ENCODE measurements around the gene TXLNA. TPM values are rescaled to one million over a fixed set of nuclear protein-coding genes. Genes with fewer than 3 reads are reported as not detected.
A peak's percentile ranks its signal among the peaks of the same experiment; 100 is the strongest.

The TXLNA gene
- total RNA-seq, 8 experiments from 2014 or later, result 35.0 to 98.3 (median 60.4) TPM

GRCh38 chr1:32170991-32171390, 8.5 kb upstream of the TXLNA start:
- no peak overlapping the region for H3K4me3 ChIP-seq
- WGBS, 10 experiments, result 84 to 100% (median 94%) methylated on average over 2 to 4 of the region's 4 CpGs
- H3K4me1 ChIP-seq (replicated peaks in 1 of 2), result no peaks in the 10 kb centered on the region
- ATAC-seq (replicated peaks in 6 of 8), result no peak
- in situ Hi-C loops (cut with MboI; ENCODE audit: low pct_unique_long_range_greater_than_20kb in 2 of 9, low sequenced_read_pairs in 9 of 9, unreplicated experiment in 9 of 9), result no loop called here
- H3K27ac ChIP-seq, result no peak overlapping the region

- in situ Hi-C loops (cut with MboI; ENCODE audit: low pct_unique_long_range_greater_than_20kb in 2 of 9, low sequenced_read_pairs in 9 of 9, unreplicated experiment in 9 of 9), result no loop called here
- 71 to 100% (median 100%) methylated on average over 1 of the region's 1 CpG; no CpG with 5 or more reads in 3 of the 10 experiments for WGBS, 10 experiments
- Histone ChIP-seq H3K27ac (no peak overlapping the region), H3K4me3 (no peak overlapping the region), H3K4me1 (replicated peaks in 1 of 2) (no peaks in the 10 kb centered on the region)
- no peak for ATAC-seq (replicated peaks in 6 of 8)
Observed at GRCh38 chr1:32172621-32173245, 6.7 kb upstream of the TXLNA start.

- 69 to 100% (median 83%) methylated on average over 1 to 7 of the region's 7 CpGs; no CpG with 5 or more reads in 1 of the 10 experiments for WGBS, 10 experiments
- ATAC-seq (replicated peaks in 6 of 8), result no peak
- in situ Hi-C loops (cut with MboI; ENCODE audit: low pct_unique_long_range_greater_than_20kb in 2 of 9, low sequenced_read_pairs in 9 of 9, unreplicated experiment in 9 of 9), result no loop called here
- Histone ChIP-seq H3K4me1 (replicated peaks in 1 of 2) (peaks cover 25 to 29% of the 10 kb centered on the region in 2 donors), H3K27ac (peak overlapping the region; percentile 88 to 94), H3K4me3 (peak overlapping the region in 4 of 5 donors; percentile 44 to 66 (median 59))
Observed at GRCh38 chr1:32178380-32179192, 889 bp upstream of the TXLNA start.

GRCh38 chr1:32179193-32179442, 357 bp upstream of the TXLNA start:
- WGBS, 10 experiments, result 0 to 60% (median 38%) methylated on average over 1 to 7 of the region's 7 CpGs; no CpG with 5 or more reads in 2 of the 10 experiments
- peak in 4 of 8 experiments; percentile 1 to 8 (median 4) for ATAC-seq (replicated peaks in 6 of 8)
- Histone ChIP-seq H3K27ac (peak overlapping the region; percentile 88 to 94), H3K4me3 (peak overlapping the region; percentile 44 to 66 (median 62)), H3K4me1 (replicated peaks in 1 of 2) (peaks cover 25 to 29% of the 10 kb centered on the region in 2 donors)
- in situ Hi-C loops (cut with MboI; ENCODE audit: low pct_unique_long_range_greater_than_20kb in 2 of 9, low sequenced_read_pairs in 9 of 9, unreplicated experiment in 9 of 9), result no loop called here

GRCh38 chr1:32180186-32181060, 948 bp downstream of the TXLNA start:
- WGBS, 10 experiments, result 0 to 68% (median 12%) methylated on average over 2 to 27 of the region's 36 CpGs
- in situ Hi-C loops (cut with MboI; ENCODE audit: low pct_unique_long_range_greater_than_20kb in 2 of 9, low sequenced_read_pairs in 9 of 9, unreplicated experiment in 9 of 9), result no loop called here
- ATAC-seq (replicated peaks in 6 of 8), result peak; percentile 35 to 50 (median 38)
- Histone ChIP-seq H3K4me1 (replicated peaks in 1 of 2) (peaks cover 25 to 29% of the 10 kb centered on the region in 2 donors), H3K4me3 (peak overlapping the region; percentile 44 to 66 (median 62)), H3K27ac (peak overlapping the region; percentile 88 to 94)

GRCh38 chr1:32181065-32181464, 1.6 kb downstream of the TXLNA start:
- peaks cover 25 to 32% of the 10 kb centered on the region in 2 donors for H3K4me1 ChIP-seq (replicated peaks in 1 of 2)
- WGBS, 10 experiments, result 0 to 87% (median 51%) methylated on average over 2 to 9 of the region's 9 CpGs; no CpG with 5 or more reads in 2 of the 10 experiments
- H3K4me3 ChIP-seq, result peak overlapping the region; percentile 44 to 66 (median 62)
- in situ Hi-C loops (cut with MboI; ENCODE audit: low pct_unique_long_range_greater_than_20kb in 2 of 9, low sequenced_read_pairs in 9 of 9, unreplicated experiment in 9 of 9), result no loop called here
- H3K27ac ChIP-seq, result no peak overlapping the region
- ATAC-seq (replicated peaks in 6 of 8), result no peak

- no peak overlapping the region for H3K27ac ChIP-seq
- no peak for ATAC-seq (replicated peaks in 6 of 8)
- peaks cover 25 to 37% of the 10 kb centered on the region in 2 donors for H3K4me1 ChIP-seq (replicated peaks in 1 of 2)
- 40 to 100% (median 94%) methylated on average over 1 to 5 of the region's 5 CpGs; no CpG with 5 or more reads in 4 of the 10 experiments for WGBS, 10 experiments
- H3K4me3 ChIP-seq, result peak overlapping the region in 4 of 5 donors; percentile 44 to 66 (median 59)
- in situ Hi-C loops (cut with MboI; ENCODE audit: low pct_unique_long_range_greater_than_20kb in 2 of 9, low sequenced_read_pairs in 9 of 9, unreplicated experiment in 9 of 9), result no loop called here
Observed at GRCh38 chr1:32181563-32181962, 2.1 kb downstream of the TXLNA start.

- WGBS, 10 experiments, result 55 to 100% (median 95%) methylated on average over 2 to 6 of the region's 6 CpGs; no CpG with 5 or more reads in 3 of the 10 experiments
- no peak for ATAC-seq (replicated peaks in 6 of 8)
Observed at GRCh38 chr1:32182060-32182459, 2.6 kb downstream of the TXLNA start.

GRCh38 chr1:32184650-32185049, 5.2 kb downstream of the TXLNA start:
- in situ Hi-C loops (cut with MboI; ENCODE audit: low pct_unique_long_range_greater_than_20kb in 2 of 9, low sequenced_read_pairs in 9 of 9, unreplicated experiment in 9 of 9), result no loop called here
- no peak overlapping the region for H3K27ac ChIP-seq
- H3K4me1 ChIP-seq (replicated peaks in 1 of 2), result peaks cover 17 to 28% of the 10 kb centered on the region in 2 donors
- no peak overlapping the region for H3K4me3 ChIP-seq
- ATAC-seq (replicated peaks in 6 of 8), result no peak

More at GRCh38 chr1:32182060-32182459, 2.6 kb downstream of the TXLNA start:
- Histone ChIP-seq H3K27ac (no peak overlapping the region), H3K4me1 (replicated peaks in 1 of 2) (peaks cover 25 to 37% of the 10 kb centered on the region in 2 donors), H3K4me3 (peak overlapping the region in 1 of 5 donors; percentile 54)
- in situ Hi-C loops (cut with MboI; ENCODE audit: low pct_unique_long_range_greater_than_20kb in 2 of 9, low sequenced_read_pairs in 9 of 9, unreplicated experiment in 9 of 9), result no loop called here

GRCh38 chr1:32186077-32186476, 6.6 kb downstream of the TXLNA start:
- H3K4me3 ChIP-seq, result no peak overlapping the region
- peaks cover 13 to 22% of the 10 kb centered on the region in 2 donors for H3K4me1 ChIP-seq (replicated peaks in 1 of 2)
- H3K27ac ChIP-seq, result no peak overlapping the region
- 92 to 100% (median 100%) methylated on average over 1 to 2 of the region's 2 CpGs; no CpG with 5 or more reads in 4 of the 10 experiments for WGBS, 10 experiments
- ATAC-seq (replicated peaks in 6 of 8), result peak in 4 of 8 experiments; percentile 31 to 78 (median 56)
- in situ Hi-C loops (cut with MboI; ENCODE audit: low pct_unique_long_range_greater_than_20kb in 2 of 9, low sequenced_read_pairs in 9 of 9, unreplicated experiment in 9 of 9), result no loop called here

- H3K4me1 ChIP-seq (replicated peaks in 1 of 2), result peaks cover 9 to 18% of the 10 kb centered on the region in 2 donors
- H3K27ac ChIP-seq, result no peak overlapping the region
- WGBS, 10 experiments, result 60 to 94% (median 67%) methylated on average over 1 to 2 of the region's 2 CpGs; no CpG with 5 or more reads in 5 of the 10 experiments
- in situ Hi-C loops (cut with MboI; ENCODE audit: low pct_unique_long_range_greater_than_20kb in 2 of 9, low sequenced_read_pairs in 9 of 9, unreplicated experiment in 9 of 9), result no loop called here
- H3K4me3 ChIP-seq, result no peak overlapping the region
- peak in 1 of 8 experiments; percentile 6 for ATAC-seq (replicated peaks in 6 of 8)
Observed at GRCh38 chr1:32186491-32186890, 7.0 kb downstream of the TXLNA start.

GRCh38 chr1:32187850-32188249, 8.4 kb downstream of the TXLNA start:
- H3K27ac ChIP-seq, result no peak overlapping the region
- ATAC-seq (replicated peaks in 6 of 8), result peak in 1 of 8 experiments; percentile 15
- H3K4me3 ChIP-seq, result no peak overlapping the region
- in situ Hi-C loops (cut with MboI; ENCODE audit: low pct_unique_long_range_greater_than_20kb in 2 of 9, low sequenced_read_pairs in 9 of 9, unreplicated experiment in 9 of 9), result no loop called here
- WGBS, 10 experiments, result 89 to 100% (median 98%) methylated on average over 2 to 8 of the region's 9 CpGs; no CpG with 5 or more reads in 4 of the 10 experiments
- peaks cover 0 to 8% of the 10 kb centered on the region in 2 donors for H3K4me1 ChIP-seq (replicated peaks in 1 of 2)

All from motor neuron (in vitro differentiated cells).